NCI-H1930 (cell line): Measurements from ENCODE around the gene SLC25A26.
"Not testable (repeated sequence)": the region's sequence is repeated elsewhere in the genome, so short reads cannot be mapped to it uniquely, and the experiment has no call there.

Experiments used
- DNase-seq, 2 experiments: peaks; one replicate each; lab custom pipeline; 2025; lab: John Stamatoyannopoulos, UW

SLC25A26 gene

GRCh38 chr3:66411474-66411873, 190.7 kb downstream of the SLC25A26 start:
- no peak for DNase-seq

GRCh38 chr3:66411961-66412887, 191.4 kb downstream of the SLC25A26 start:
- no peak for DNase-seq

GRCh38 chr3:66413151-66413751, 192.4 kb downstream of the SLC25A26 start:
- no peak for DNase-seq

GRCh38 chr3:66414846-66415245, 194.0 kb downstream of the SLC25A26 start:
- DNase-seq, result no peak

- no peak for DNase-seq
Observed at GRCh38 chr3:66415867-66416428, 195.1 kb downstream of the SLC25A26 start.

GRCh38 chr3:66416556-66417304, 195.9 kb downstream of the SLC25A26 start:
- DNase-seq, result no peak

- no peak for DNase-seq
Observed at GRCh38 chr3:66418475-66418931, 197.7 kb downstream of the SLC25A26 start.

GRCh38 chr3:66419036-66419435, 198.2 kb downstream of the SLC25A26 start:
- no peak for DNase-seq

GRCh38 chr3:66421144-66421543, 200.3 kb downstream of the SLC25A26 start:
- not testable (repeated sequence) for DNase-seq

GRCh38 chr3:66421893-66422292, 201.1 kb downstream of the SLC25A26 start:
- not testable (repeated sequence) for DNase-seq

GRCh38 chr3:66423791-66424190, 203.0 kb downstream of the SLC25A26 start:
- no peak for DNase-seq

- no peak for DNase-seq
Observed at GRCh38 chr3:66425032-66425431, 204.2 kb downstream of the SLC25A26 start.

- DNase-seq, result no peak
Observed at GRCh38 chr3:66425576-66426114, 204.8 kb downstream of the SLC25A26 start.

GRCh38 chr3:66426135-66426534, 205.3 kb downstream of the SLC25A26 start:
- DNase-seq, result no peak

GRCh38 chr3:66427352-66427751, 206.6 kb downstream of the SLC25A26 start:
- DNase-seq, result no peak

- no peak for DNase-seq
Observed at GRCh38 chr3:66427951-66428474, 207.2 kb downstream of the SLC25A26 start.
